ENCODE data around the gene PROM1. TPM values are rescaled to one million over a fixed set of nuclear protein-coding genes. Genes with fewer than 3 reads are reported as not detected.

Gene PROM1
- total and polyA plus RNA-seq, 12 donors, result 1.2 to 19.3 (median 3.4) TPM

DNA sequence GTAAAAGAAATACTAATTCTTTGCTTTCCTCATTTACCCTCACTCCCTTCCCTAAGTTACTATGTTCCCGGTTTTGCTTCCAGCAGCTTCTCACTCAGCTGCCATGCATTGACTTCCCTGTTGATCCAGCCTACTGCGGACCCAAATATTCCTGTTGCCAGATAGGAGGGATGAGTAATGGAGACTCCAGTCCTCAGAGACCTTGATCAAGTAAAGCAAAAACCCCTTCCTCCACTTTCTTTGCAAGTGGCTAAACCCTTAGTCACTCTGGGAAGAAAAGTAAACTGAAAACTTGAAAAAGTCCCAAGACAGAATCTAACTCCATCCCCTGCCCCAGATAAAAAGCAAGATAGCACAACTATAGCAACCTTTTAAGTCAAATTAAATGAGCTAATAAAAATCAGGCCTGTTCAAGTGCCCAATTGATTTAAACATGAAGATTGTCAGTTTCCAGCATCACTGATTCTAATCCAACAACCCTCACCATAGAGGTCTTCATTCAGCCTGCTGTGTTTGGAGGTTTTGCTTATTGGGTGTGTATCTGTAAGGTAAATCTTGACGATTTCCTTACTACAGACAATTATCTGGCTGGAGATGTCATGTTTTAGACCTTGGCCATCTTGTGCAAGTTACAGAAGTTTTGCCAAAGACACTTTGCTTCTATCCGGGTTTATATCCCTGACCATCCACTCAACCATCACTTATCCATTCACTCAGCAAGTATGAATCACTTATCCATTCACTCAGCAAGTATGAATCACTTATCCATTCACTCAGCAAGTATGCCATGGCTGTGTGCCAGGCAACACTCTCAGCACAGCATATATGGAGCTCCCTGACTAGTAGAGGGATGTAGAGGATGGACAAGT lies 162.9 kb downstream of the PROM1 start:
- DNase-seq (peak in 1 of 2 donors; percentile 12), ATAC-seq (peak in 3 of 8 donors; percentile 17 to 90 (median 64))
- H3K36me3 ChIP-seq, result no peaks in the 10 kb centered on the region
- intact Hi-C loops (cut with DNase I), result no loop called here
- H3K27ac ChIP-seq, result no peak overlapping the region
- no peaks in the 10 kb centered on the region for H3K4me1 ChIP-seq
- H3K27me3 ChIP-seq, result peaks cover 0 to 27% (median 15%) of the 10 kb centered on the region in 7 donors
- TF ChIP-seq CTCF (IDR thresholded peaks at IDR 0.05), result no peak
- no peak overlapping the region for H3K4me3 ChIP-seq
- no peaks in the 10 kb centered on the region for H3K9me3 ChIP-seq
- 56 to 57% methylated on average over 4 of the region's 4 CpGs for WGBS, 2 donors

GRCh38 chr4:15918484-15919129 lies 165.2 kb downstream of the PROM1 start:
- Histone ChIP-seq H3K4me1 (no peaks in the 10 kb centered on the region), H3K9me3 (no peaks in the 10 kb centered on the region), H3K27ac (no peak overlapping the region), H3K36me3 (no peaks in the 10 kb centered on the region), H3K4me3 (no peak overlapping the region), H3K27me3 (peaks cover 0 to 27% (median 15%) of the 10 kb centered on the region in 7 donors)
- DNase-seq, result no peak
- TF ChIP-seq CTCF (IDR thresholded peaks at IDR 0.05), result no peak
- WGBS, 2 donors, result 30 to 35% methylated on average over 4 of the region's 4 CpGs
- ATAC-seq, result no peak
- intact Hi-C loops (cut with DNase I), result no loop called here

Other genes starting within 250 kb of the PROM1 start
- not detected for gene FGFBP1, start 145.3 kb downstream of the PROM1 start, total RNA-seq
- under 1 TPM in 1 of 2 donors, not detected in 1; 0.13 TPM for gene FGFBP1, start 145.3 kb downstream of the PROM1 start, polyA plus RNA-seq
- gene FGFBP2, start 120.8 kb downstream of the PROM1 start, total RNA-seq, result 10 to 100 TPM in 1 of 10 donors, 1 to 10 TPM in 8, under 1 TPM in 1; 0.32 to 15.8 (median 1.6) TPM
- gene FGFBP2, start 120.8 kb downstream of the PROM1 start, polyA plus RNA-seq, result 1 to 10 TPM in 1 of 2 donors, under 1 TPM in 1; 0.96 to 2.3 TPM
- 10 to 100 TPM; 28.6 to 44.8 (median 36.2) TPM for gene TAPT1, start 142.4 kb upstream of the PROM1 start, total RNA-seq
- gene TAPT1, start 142.4 kb upstream of the PROM1 start, polyA plus RNA-seq, result 10 to 100 TPM; 14.3 to 19.6 TPM

Measured in heart right ventricle (tissue), 16 donors.